H9 (cell line): ENCODE measurements around the gene STON2. TPM values are rescaled to one million over a fixed set of nuclear protein-coding genes. Genes with fewer than 3 reads are reported as not detected.
A peak's percentile ranks its signal among the peaks of the same experiment; 100 is the strongest.

ENCODE experiments used
- DNase-seq: peaks from one replicate; pipeline ENCODE4 v3.0.0-alpha.2; 2017
- H2AFZ ChIP-seq: one replicate; pipeline ENCODE4 v1.6.1; 2013; ENCODE audit warnings: mild to moderate bottlenecking, low read length, control low read depth, moderate library complexity
- H2AK5ac ChIP-seq: 2 replicates; pipeline ENCODE4 v1.6.1; 2013; ENCODE audit warnings: low read length, control low read depth, mixed read lengths; ENCODE audit not compliant: insufficient read length
- H2BK120ac ChIP-seq: one replicate; pipeline ENCODE4 v1.6.1; 2013; ENCODE audit warnings: low read depth, mild to moderate bottlenecking, low read length, control low read depth, inconsistent platforms; ENCODE audit not compliant: poor library complexity, severe bottlenecking
- H2BK12ac ChIP-seq: 2 replicates; pipeline ENCODE4 v1.6.1; 2013; ENCODE audit warnings: low read length, control low read depth, mixed read lengths, low read depth; ENCODE audit not compliant: insufficient read length
- H2BK15ac ChIP-seq: 2 replicates; pipeline ENCODE4 v1.6.1; 2013; ENCODE audit warnings: low read depth, low read length, control low read depth
- H2BK20ac ChIP-seq: one replicate; pipeline ENCODE4 v1.6.1; 2013; ENCODE audit warnings: low read depth, mild to moderate bottlenecking, low read length, control low read depth, inconsistent platforms; ENCODE audit not compliant: poor library complexity, severe bottlenecking
- H2BK5ac ChIP-seq: 2 replicates; pipeline ENCODE4 v1.6.1; 2013; ENCODE audit warnings: low read length, control low read depth, mixed read lengths; ENCODE audit not compliant: insufficient read length
- H3K14ac ChIP-seq: 2 replicates; pipeline ENCODE4 v1.6.1; 2013; ENCODE audit warnings: low read length, control low read depth; ENCODE audit not compliant: insufficient read depth
- H3K18ac ChIP-seq: 2 replicates; pipeline ENCODE4 v1.6.1; 2013; ENCODE audit warnings: low read depth, mild to moderate bottlenecking, mixed read lengths, low read length, control low read depth; ENCODE audit not compliant: insufficient read length
- H3K23ac ChIP-seq: 2 replicates; pipeline ENCODE4 v1.6.1; 2013; ENCODE audit warnings: low read length, control low read depth, mixed read lengths, low read depth; ENCODE audit not compliant: insufficient read length
- H3K23me2 ChIP-seq: 2 replicates; pipeline ENCODE4 v1.6.1; 2013; ENCODE audit warnings: low read depth, mild to moderate bottlenecking, mixed read lengths, low read length, control low read depth; ENCODE audit not compliant: insufficient read length, poor library complexity, severe bottlenecking
- H3K27ac ChIP-seq: 2 replicates; pipeline ENCODE4 v1.5.1; 2013; ENCODE audit warnings: low read length, control low read depth, mixed read lengths, low read depth; ENCODE audit not compliant: insufficient read length
- H3K27me3 ChIP-seq: 2 replicates; pipeline ENCODE4 v1.6.1; 2013; ENCODE audit warnings: low read length, control low read depth, inconsistent platforms; ENCODE audit not compliant: insufficient read depth
- H3K4ac ChIP-seq: 2 replicates; pipeline ENCODE4 v1.6.1; 2013; ENCODE audit warnings: low read depth, mild to moderate bottlenecking, control low read depth, inconsistent platforms, low read length, moderate library complexity
- H3K4me1 ChIP-seq: 2 replicates; pipeline ENCODE4 v1.6.1; 2013; ENCODE audit warnings: low read length, control low read depth, inconsistent platforms; ENCODE audit not compliant: insufficient read depth
- H3K4me2 ChIP-seq: 2 replicates; pipeline ENCODE4 v1.6.1; 2013; ENCODE audit warnings: low read length, control low read depth, mixed read lengths; ENCODE audit not compliant: insufficient read length, insufficient read depth
- H3K56ac ChIP-seq: 2 replicates; pipeline ENCODE4 v1.6.1; 2013; ENCODE audit warnings: low read depth, mild to moderate bottlenecking, mixed read lengths, low read length, control low read depth; ENCODE audit not compliant: insufficient read length
- H3K79me1 ChIP-seq: 2 replicates; pipeline ENCODE4 v1.6.1; 2013; ENCODE audit warnings: low read depth, mild to moderate bottlenecking, moderate library complexity, low read length, control low read depth, inconsistent platforms; ENCODE audit not compliant: insufficient read depth, poor library complexity, severe bottlenecking
- H3K79me2 ChIP-seq: 2 replicates; pipeline ENCODE4 v1.6.1; 2013; ENCODE audit warnings: low read length, control low read depth, inconsistent platforms; ENCODE audit not compliant: insufficient read depth
- H3K9ac ChIP-seq: 2 replicates; pipeline ENCODE4 v1.6.1; 2013; ENCODE audit warnings: low read length, control low read depth, mixed read lengths; ENCODE audit not compliant: insufficient read length; ENCODE audit errors: extremely low read depth
- H3K9me3 ChIP-seq: one replicate; pipeline ENCODE4 v1.6.1; 2013; ENCODE audit warnings: low read depth, low read length, inconsistent platforms; ENCODE audit not compliant: control insufficient read depth
- H3T11ph ChIP-seq: one replicate; pipeline ENCODE4 v1.6.1; 2013; ENCODE audit warnings: mild to moderate bottlenecking, low read length, control low read depth, inconsistent platforms
- H4K20me1 ChIP-seq: one replicate; pipeline ENCODE4 v1.6.1; 2013; ENCODE audit not compliant: control insufficient read depth, insufficient read length, insufficient read depth
- H4K5ac ChIP-seq: 2 replicates; pipeline ENCODE4 v1.6.1; 2013; ENCODE audit warnings: low read depth, mild to moderate bottlenecking, mixed read lengths, low read length, control low read depth; ENCODE audit not compliant: insufficient read length
- H4K8ac ChIP-seq: replicated peaks from 2 replicates; pipeline ENCODE4 v1.6.1; 2013; ENCODE audit warnings: low read length, control low read depth, mixed read lengths, low read depth; ENCODE audit not compliant: insufficient read length
- H4K91ac ChIP-seq: 2 replicates; pipeline ENCODE4 v1.6.1; 2013; ENCODE audit warnings: low read depth, mild to moderate bottlenecking, moderate library complexity, mixed read lengths, low read length, control low read depth; ENCODE audit not compliant: insufficient read length
- H3K27ac Mint-ChIP-seq, 3 experiments: 2 replicates in 2 of 3; 3 replicates in 1 of 3; pipeline ENCODE4 v1.8.0; 2020 to 2021; ENCODE audit warnings: mixed read lengths in 3 of 3, mild to moderate bottlenecking in 1 of 3, moderate library complexity in 1 of 3
- H3K27me3 Mint-ChIP-seq: 2 replicates; pipeline ENCODE4 v1.8.0; 2021; ENCODE audit warnings: low read depth, mild to moderate bottlenecking, moderate library complexity, mixed read lengths
- H3K36me3 Mint-ChIP-seq, 3 experiments: 2 replicates in 2 of 3; 3 replicates in 1 of 3; pipeline ENCODE4 v1.8.0; 2020 to 2021; ENCODE audit warnings: low read depth in 3 of 3, mixed read lengths in 3 of 3; ENCODE audit not compliant: insufficient read depth in 1 of 3
- H3K4me1 Mint-ChIP-seq, 2 experiments: 2 replicates each; pipeline ENCODE4 v1.8.0; 2020; ENCODE audit warnings: mixed read lengths in 2 of 2
- H3K4me3 Mint-ChIP-seq, 2 experiments: 2 replicates in 1 of 2; 3 replicates in 1 of 2; pipeline ENCODE4 v1.8.0; 2020 to 2021; ENCODE audit warnings: mild to moderate bottlenecking in 2 of 2, mixed read lengths in 2 of 2, moderate library complexity in 1 of 2
- H3K9me3 Mint-ChIP-seq, 2 experiments: 2 replicates in 1 of 2; 3 replicates in 1 of 2; pipeline ENCODE4 v1.8.0; 2020; ENCODE audit warnings: mild to moderate bottlenecking in 2 of 2, mixed read lengths in 2 of 2, moderate library complexity in 1 of 2
- CTCF ChIP-seq: fragments of 200-600 bp; sonication (generic); conservative IDR thresholded peaks from 3 replicates; pipeline ENCODE4 v1.8.0; 2021; ENCODE audit warnings: antibody characterized with exemption, mild to moderate bottlenecking
- WGBS: extraction: QIAGEN DNeasy Blood & Tissue Kit; methylation state at CpG from one replicate; pipeline ENCODE4 v1.1.7; 2013; ENCODE audit warnings: missing lambda C conversion rate, low lambda C conversion rate, mixed read lengths; ENCODE audit not compliant: insufficient read length; ENCODE audit errors: extremely low coverage; 5-methylcytosine and 5-hydroxymethylcytosine counted together
- total RNA-seq: library from RNA; stranded (reverse); gene quantifications from 2 replicates; pipeline ENCODE4 v1.2.1, GENCODE V29; 2021

Gene STON2
- total RNA-seq, 1 experiment from 2014 or later = 62.9 TPM

- no peaks in the 10 kb centered on the region for H3K9me3 ChIP-seq
- H3K27ac Mint-ChIP-seq = no peak overlapping the region
- peak overlapping the region in 1 of 2 experiments; percentile 5; a peak in 1 of 5 replicates for H3K4me3 Mint-ChIP-seq
- H3K4me1 ChIP-seq = peaks cover 14% of the 10 kb centered on the region; the same call in 1 of the 2 replicates
- H3K9me3 Mint-ChIP-seq = no peaks in the 10 kb centered on the region
- H3K4me1 Mint-ChIP-seq = peaks cover 40 to 49% of the 10 kb centered on the region in 2 experiments
- H2BK120ac ChIP-seq = no peak overlapping the region
- no peak overlapping the region for H2BK20ac ChIP-seq
- no peak overlapping the region for H2BK15ac ChIP-seq
- H2BK12ac ChIP-seq = no peak overlapping the region
- H3K18ac ChIP-seq = no peak overlapping the region
- H3K27me3 Mint-ChIP-seq = peaks cover 23% of the 10 kb centered on the region
- no peak overlapping the region for H3T11ph ChIP-seq
- no peaks in the 10 kb centered on the region for H4K20me1 ChIP-seq
- H2AFZ ChIP-seq = no peak overlapping the region
- peaks cover 20% of the 10 kb centered on the region; the same call in 1 of the 2 replicates for H3K79me2 ChIP-seq
- H3K4ac ChIP-seq = no peak overlapping the region
- no peak overlapping the region for H3K27ac ChIP-seq
- H3K9ac ChIP-seq = no peak overlapping the region
- H3K27me3 ChIP-seq = peaks cover 7% of the 10 kb centered on the region; the same call in 1 of the 2 replicates
- no peak overlapping the region for H2BK5ac ChIP-seq
- peaks cover 0 to 4% (median 0%) of the 10 kb centered on the region in 3 experiments; a peak in 1 of 7 replicates for H3K36me3 Mint-ChIP-seq
- DNase-seq = no peak
- no peak overlapping the region for H3K56ac ChIP-seq
- H3K14ac ChIP-seq = no peak overlapping the region
- H4K91ac ChIP-seq = no peak overlapping the region
- no peaks in the 10 kb centered on the region for H3K79me1 ChIP-seq
- no peak for TF ChIP-seq CTCF
- no peak overlapping the region for H4K5ac ChIP-seq
- H4K8ac ChIP-seq = no peak overlapping the region
- H2AK5ac ChIP-seq = no peak overlapping the region
- peak overlapping the region; percentile 95 for H3K4me2 ChIP-seq
- no CpG with 5 or more reads among the region's 2 CpGs for WGBS
- no peak overlapping the region for H3K23ac ChIP-seq
- H3K23me2 ChIP-seq = peaks cover 16% of the 10 kb centered on the region
These were observed 33.3 kb upstream of the STON2 start for GRCh38 chr14:81433378-81433777.
